SK-N-SH treated with all-trans-retinoic acid at 6 μM for 48 hours (cell line): Measurements from ENCODE around the gene SOX1.

ENCODE experiments used
- PPARA ChIP-seq: fragments of 250-450 bp; sonication (Bioruptor Pico); IDR thresholded peaks from 2 replicates; pipeline ENCODE4 v1.5.0; 2020; ENCODE audit warnings: mild to moderate bottlenecking, borderline replicate concordance
- TF ChIP-seq, protein P1 (sequence below): fragments of 250-450 bp; sonication (Bioruptor Pico); IDR thresholded peaks from 2 replicates; pipeline ENCODE4 v1.8.0; 2020; ENCODE audit warnings: mild to moderate bottlenecking, moderate library complexity, borderline replicate concordance

- TF ChIP-seq, protein P1, sequence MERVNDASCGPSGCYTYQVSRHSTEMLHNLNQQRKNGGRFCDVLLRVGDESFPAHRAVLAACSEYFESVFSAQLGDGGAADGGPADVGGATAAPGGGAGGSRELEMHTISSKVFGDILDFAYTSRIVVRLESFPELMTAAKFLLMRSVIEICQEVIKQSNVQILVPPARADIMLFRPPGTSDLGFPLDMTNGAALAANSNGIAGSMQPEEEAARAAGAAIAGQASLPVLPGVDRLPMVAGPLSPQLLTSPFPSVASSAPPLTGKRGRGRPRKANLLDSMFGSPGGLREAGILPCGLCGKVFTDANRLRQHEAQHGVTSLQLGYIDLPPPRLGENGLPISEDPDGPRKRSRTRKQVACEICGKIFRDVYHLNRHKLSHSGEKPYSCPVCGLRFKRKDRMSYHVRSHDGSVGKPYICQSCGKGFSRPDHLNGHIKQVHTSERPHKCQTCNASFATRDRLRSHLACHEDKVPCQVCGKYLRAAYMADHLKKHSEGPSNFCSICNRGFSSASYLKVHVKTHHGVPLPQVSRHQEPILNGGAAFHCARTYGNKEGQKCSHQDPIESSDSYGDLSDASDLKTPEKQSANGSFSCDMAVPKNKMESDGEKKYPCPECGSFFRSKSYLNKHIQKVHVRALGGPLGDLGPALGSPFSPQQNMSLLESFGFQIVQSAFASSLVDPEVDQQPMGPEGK (CRISPR knock-in tag), result no peak
- TF ChIP-seq PPARA (CRISPR knock-in tag), result no peak
Measured at GRCh38 chr13:112029143-112029542, 37.8 kb upstream of the SOX1 start.
